Neural cell (in vitro differentiated cells): Measurements from ENCODE around the gene LIMS2. TPM values are rescaled to one million over a fixed set of nuclear protein-coding genes. Genes with fewer than 3 reads are reported as not detected.

ENCODE experiments used
- H2AFZ ChIP-seq: fragments of 200-600, 300-800 bp; sonication (generic), shearing (Covaris generic); 2 replicates; pipeline ENCODE4 v1.6.0; 2014; ENCODE audit warnings: low read depth, mild to moderate bottlenecking, antibody characterized with exemption, low read length, moderate library complexity
- H3F3A ChIP-seq: fragments of 200-600 bp; shearing (Covaris generic); 2 replicates; pipeline ENCODE4 v1.6.1; 2016; ENCODE audit warnings: mild to moderate bottlenecking, moderate library complexity, mixed read lengths, antibody characterized with exemption, low read length; ENCODE audit not compliant: insufficient read depth, poor library complexity, severe bottlenecking
- H3K27ac ChIP-seq: fragments of 200-600, 300-800 bp; sonication (generic), shearing (Covaris generic); 2 replicates; pipeline ENCODE4 v1.5.1; 2014; ENCODE audit warnings: mild to moderate bottlenecking, low read length, moderate library complexity
- H3K27me3 ChIP-seq: fragments of 300-800, 200-600 bp; sonication (generic), shearing (Covaris generic); 2 replicates; pipeline ENCODE4 v1.6.0; 2014; ENCODE audit warnings: mild to moderate bottlenecking, low read depth, low read length, moderate library complexity; ENCODE audit not compliant: insufficient read depth
- H3K36me3 ChIP-seq: fragments of 300-800, 200-600 bp; sonication (generic), shearing (Covaris generic); 2 replicates; pipeline ENCODE4 v1.5.1; 2014; ENCODE audit warnings: mild to moderate bottlenecking, antibody characterized with exemption, low read length, moderate library complexity; ENCODE audit not compliant: insufficient read depth
- H3K4me2 ChIP-seq: fragments of 300-800, 200-600 bp; sonication (generic), shearing (Covaris generic); 2 replicates; pipeline ENCODE4 v1.6.0; 2014; ENCODE audit warnings: mild to moderate bottlenecking, low read length
- H3K4me3 ChIP-seq: fragments of 300-800, 200-600 bp; sonication (generic), shearing (Covaris generic); 2 replicates; pipeline ENCODE4 v1.5.1; 2014; ENCODE audit warnings: mild to moderate bottlenecking, low read length, moderate library complexity
- H3K79me2 ChIP-seq: fragments of 200-600 bp; shearing (Covaris generic); replicated peaks from 2 replicates; pipeline ENCODE4 v1.6.0; 2014; ENCODE audit warnings: mild to moderate bottlenecking, low read length, moderate library complexity; ENCODE audit not compliant: insufficient read depth
- H3K9ac ChIP-seq: fragments of 300-800, 200-600 bp; sonication (generic), shearing (Covaris generic); 2 replicates; pipeline ENCODE4 v1.6.1; 2016; ENCODE audit warnings: mild to moderate bottlenecking, low read length, mixed read lengths
- H3K9me2 ChIP-seq: fragments of 200-600 bp; shearing (Covaris generic); 2 replicates; pipeline ENCODE4 v1.6.1; 2016; ENCODE audit warnings: mild to moderate bottlenecking, low read length, mixed read lengths; ENCODE audit not compliant: insufficient read depth
- H3K9me3 ChIP-seq: fragments of 200-600, 300-800 bp; sonication (generic), shearing (Covaris generic); 2 replicates; pipeline ENCODE4 v1.6.1; 2016; ENCODE audit warnings: mild to moderate bottlenecking, mixed run types, low read length, moderate library complexity, mixed read lengths
- H4K20me1 ChIP-seq: fragments of 200-600 bp; shearing (Covaris generic); 2 replicates; pipeline ENCODE4 v1.6.1; 2016; ENCODE audit warnings: mild to moderate bottlenecking, mixed run types; ENCODE audit not compliant: insufficient read depth
- CTCF ChIP-seq: fragments of 450-650 bp; IDR thresholded peaks from 2 replicates; pipeline ENCODE4 v1.5.1; 2014; ENCODE audit warnings: antibody characterized with exemption, mild to moderate bottlenecking, moderate library complexity; ENCODE audit not compliant: poor library complexity, severe bottlenecking
- EP300 ChIP-seq: fragments of 450-650 bp; conservative IDR thresholded peaks from 2 replicates; pipeline ENCODE4 v1.6.1; 2014; ENCODE audit warnings: antibody characterized with exemption, mild to moderate bottlenecking, moderate library complexity; ENCODE audit not compliant: poor library complexity, severe bottlenecking
- EZH2 ChIP-seq: fragments of 200-600, 300-800 bp; shearing (Covaris generic), sonication (generic); IDR thresholded peaks from 2 replicates; pipeline ENCODE4 v1.6.1; 2014; ENCODE audit warnings: antibody characterized with exemption, low read length, borderline replicate concordance, mild to moderate bottlenecking; ENCODE audit not compliant: insufficient read depth, poor library complexity, severe bottlenecking
- MXI1 ChIP-seq: fragments of 450-650 bp; conservative IDR thresholded peaks from 2 replicates; pipeline ENCODE4 v1.6.1; 2014; ENCODE audit warnings: antibody characterized with exemption, mild to moderate bottlenecking; ENCODE audit not compliant: poor library complexity, severe bottlenecking
- POLR2AphosphoS5 ChIP-seq: IDR thresholded peaks from 2 replicates; pipeline ENCODE4 v1.6.1; 2012
- RAD21 ChIP-seq: fragments of 450-650 bp; conservative IDR thresholded peaks from 2 replicates; pipeline ENCODE4 v1.6.1; 2014; ENCODE audit warnings: antibody characterized with exemption, mild to moderate bottlenecking, moderate library complexity
- REST ChIP-seq: IDR thresholded peaks from 2 replicates; pipeline ENCODE4 v1.6.1; 2012; ENCODE audit warnings: borderline replicate concordance
- SMC3 ChIP-seq: fragments of 450-650 bp; conservative IDR thresholded peaks from 2 replicates; pipeline ENCODE4 v1.6.1; 2014; ENCODE audit warnings: antibody characterized with exemption, mild to moderate bottlenecking, moderate library complexity; ENCODE audit not compliant: poor library complexity
- TAF1 ChIP-seq: IDR thresholded peaks from 2 replicates; pipeline ENCODE4 v1.6.1; 2012; ENCODE audit warnings: low read depth
- polyA plus RNA-seq: library from polyadenylated mRNA; depleted of rRNA; stranded (reverse); fragments of >200 nt; gene quantifications from 2 replicates; pipeline ENCODE4 v1.2.3, GENCODE V29; 2014

Gene LIMS2
- polyA plus RNA-seq, 1 donor from 2014 or later = not detected

GRCh38 chr2:127650785-127651380 is 24.4 kb downstream of the LIMS2 start:
- Histone ChIP-seq H3K4me2 (no peak overlapping the region), H3F3A (no peaks in the 10 kb centered on the region), H3K9me3 (no peaks in the 10 kb centered on the region), H3K27ac (no peak overlapping the region), H3K4me3 (no peak overlapping the region), H3K36me3 (no peaks in the 10 kb centered on the region), H3K27me3 (no peaks in the 10 kb centered on the region), H3K9ac (no peak overlapping the region), H3K9me2 (no peaks in the 10 kb centered on the region), H4K20me1 (no peaks in the 10 kb centered on the region), H2AFZ (no peak overlapping the region), H3K79me2 (no peaks in the 10 kb centered on the region)
- TF ChIP-seq EZH2 (no peak), RAD21 (no peak), SMC3 (no peak), TAF1 (no peak), MXI1 (no peak), EP300 (no peak), POLR2AphosphoS5 (no peak), REST (no peak), CTCF (no peak)

- no peaks in the 10 kb centered on the region for H3K36me3 ChIP-seq
- no peak overlapping the region for H3K27ac ChIP-seq
- no peaks in the 10 kb centered on the region for H3F3A ChIP-seq
- H4K20me1 ChIP-seq = no peaks in the 10 kb centered on the region
- no peak overlapping the region for H3K4me2 ChIP-seq
- H2AFZ ChIP-seq = no peak overlapping the region
- no peaks in the 10 kb centered on the region for H3K27me3 ChIP-seq
- H3K9me2 ChIP-seq = no peaks in the 10 kb centered on the region
- TF ChIP-seq POLR2AphosphoS5 = no peak
- TF ChIP-seq CTCF = no peak
- TF ChIP-seq EZH2 = no peak
- no peak for TF ChIP-seq EP300
- no peak for TF ChIP-seq RAD21
- TF ChIP-seq TAF1 = no peak
- TF ChIP-seq SMC3 = no peak
- no peak for TF ChIP-seq REST
- TF ChIP-seq MXI1 = no peak
- H3K9me3 ChIP-seq = no peaks in the 10 kb centered on the region
- no peak overlapping the region for H3K4me3 ChIP-seq
- no peak overlapping the region for H3K9ac ChIP-seq
- H3K79me2 ChIP-seq = no peaks in the 10 kb centered on the region
These were observed 25.1 kb downstream of the LIMS2 start for GRCh38 chr2:127650041-127650784.
